C4-2B (cell line): ENCODE results near the gene HOMER3.

ENCODE experiments used
- ZFX ChIP-seq: fragments of 450-650 bp; IDR thresholded peaks from 2 replicates; pipeline ENCODE4 v1.6.1; 2017
- TF ChIP-seq, protein P1 (sequence below): fragments of 450-650 bp; conservative IDR thresholded peaks from 2 replicates; pipeline ENCODE4 v1.5.1; 2017; ENCODE audit warnings: mild to moderate bottlenecking

GRCh38 chr19:18915639-18916038 lies 25.4 kb downstream of the HOMER3 start:
- no peak for TF ChIP-seq ZFX
- TF ChIP-seq, protein P1, sequence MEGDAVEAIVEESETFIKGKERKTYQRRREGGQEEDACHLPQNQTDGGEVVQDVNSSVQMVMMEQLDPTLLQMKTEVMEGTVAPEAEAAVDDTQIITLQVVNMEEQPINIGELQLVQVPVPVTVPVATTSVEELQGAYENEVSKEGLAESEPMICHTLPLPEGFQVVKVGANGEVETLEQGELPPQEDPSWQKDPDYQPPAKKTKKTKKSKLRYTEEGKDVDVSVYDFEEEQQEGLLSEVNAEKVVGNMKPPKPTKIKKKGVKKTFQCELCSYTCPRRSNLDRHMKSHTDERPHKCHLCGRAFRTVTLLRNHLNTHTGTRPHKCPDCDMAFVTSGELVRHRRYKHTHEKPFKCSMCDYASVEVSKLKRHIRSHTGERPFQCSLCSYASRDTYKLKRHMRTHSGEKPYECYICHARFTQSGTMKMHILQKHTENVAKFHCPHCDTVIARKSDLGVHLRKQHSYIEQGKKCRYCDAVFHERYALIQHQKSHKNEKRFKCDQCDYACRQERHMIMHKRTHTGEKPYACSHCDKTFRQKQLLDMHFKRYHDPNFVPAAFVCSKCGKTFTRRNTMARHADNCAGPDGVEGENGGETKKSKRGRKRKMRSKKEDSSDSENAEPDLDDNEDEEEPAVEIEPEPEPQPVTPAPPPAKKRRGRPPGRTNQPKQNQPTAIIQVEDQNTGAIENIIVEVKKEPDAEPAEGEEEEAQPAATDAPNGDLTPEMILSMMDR = no peak; the same call in 1 of the 2 replicates
